RWPE2 (cell line): ENCODE results near the gene ZNF790.

Experiments
- ATAC-seq: fragments of 200-7000 bp; cut with Tn5 transposase; 3 replicates; pipeline ENCODE4 v1.9.1; 2021; ENCODE audit warnings: low read depth
- DNase-seq: peaks from one replicate; pipeline ENCODE4 v3.0.0-alpha.2; 2020; ENCODE audit warnings: low spot score
- H3K27ac ChIP-seq: fragments of 450-650 bp; 2 replicates; pipeline ENCODE4 v1.5.1; 2017; ENCODE audit warnings: mild to moderate bottlenecking; ENCODE audit not compliant: poor library complexity, severe bottlenecking
- H3K27me3 ChIP-seq: fragments of 250-450 bp; sonication (Bioruptor Pico); 2 replicates; pipeline ENCODE4 v1.5.1; 2021; ENCODE audit warnings: mild to moderate bottlenecking, moderate library complexity; ENCODE audit not compliant: insufficient read depth, poor library complexity, severe bottlenecking
- H3K36me3 ChIP-seq: fragments of 250-450 bp; sonication (Bioruptor Pico); 2 replicates; pipeline ENCODE4 v1.5.1; 2020; ENCODE audit warnings: low read depth, mild to moderate bottlenecking, moderate library complexity
- H3K4me1 ChIP-seq: fragments of 250-450 bp; sonication (Bioruptor Pico); 2 replicates; pipeline ENCODE4 v1.5.1; 2021; ENCODE audit warnings: mild to moderate bottlenecking, moderate library complexity; ENCODE audit not compliant: insufficient read depth, poor library complexity, severe bottlenecking
- H3K4me3 ChIP-seq: fragments of 250-450 bp; sonication (Bioruptor Pico); 2 replicates; pipeline ENCODE4 v1.5.1; 2021; ENCODE audit warnings: mild to moderate bottlenecking, moderate library complexity; ENCODE audit not compliant: severe bottlenecking
- H3K9me3 ChIP-seq: fragments of 250-450 bp; sonication (Bioruptor Pico); 2 replicates; pipeline ENCODE4 v1.5.1; 2021; ENCODE audit warnings: mild to moderate bottlenecking, moderate library complexity; ENCODE audit not compliant: severe bottlenecking
- CTCF ChIP-seq: fragments of 450-650 bp; IDR thresholded peaks from one replicate; pipeline ENCODE4 v1.5.1; 2017; ENCODE audit warnings: mild to moderate bottlenecking, moderate library complexity; ENCODE audit not compliant: poor library complexity, severe bottlenecking

The ZNF790 gene

GRCh38 chr19:36837906-36838783 lies at the start of gene ZNF790:
ZNF790 (minus strand) TSS chr19:36838387; CDS start chr19:36825619, 12,768 bp downstream.
- Histone ChIP-seq H3K27me3 (no peaks in the 10 kb centered on the region), H3K36me3 (peaks cover 36% of the 10 kb centered on the region), H3K9me3 (peaks cover 4% of the 10 kb centered on the region), H3K27ac (peak within 1 kb of the TSS; percentile 51), H3K4me1 (peaks cover 4% of the 10 kb centered on the region), H3K4me3 (peak within 1 kb of the TSS; percentile 53)
- ATAC-seq (peak; percentile 95), DNase-seq (peak; percentile 82)
- no peak for TF ChIP-seq CTCF

GRCh38 chr19:36876993-36877938 lies 39.1 kb upstream of the ZNF790 start:
- Histone ChIP-seq H3K27me3 (no peaks in the 10 kb centered on the region), H3K4me1 (no peaks in the 10 kb centered on the region), H3K9me3 (peaks cover 40% of the 10 kb centered on the region), H3K27ac (no peak overlapping the region), H3K36me3 (peaks cover 14% of the 10 kb centered on the region), H3K4me3 (no peak overlapping the region)
- ATAC-seq (no peak), DNase-seq (no peak)
- no peak for TF ChIP-seq CTCF

GRCh38 chr19:36851898-36852297 lies 13.7 kb upstream of the ZNF790 start:
- Histone ChIP-seq H3K36me3 (peaks cover 29% of the 10 kb centered on the region), H3K4me3 (peak overlapping the region; percentile 73)
- no peak for TF ChIP-seq CTCF

GRCh38 chr19:36850559-36851442 lies 12.6 kb upstream of the ZNF790 start, which contains the start of gene ZNF345:
ZNF345 (plus strand) TSS chr19:36850876; CDS start chr19:36876831, 25,955 bp downstream.
- peak; percentile 90 for DNase-seq
- H3K4me1 ChIP-seq, result peaks cover 7% of the 10 kb centered on the region
- peaks cover 6% of the 10 kb centered on the region for H3K9me3 ChIP-seq
- H3K4me3 ChIP-seq, result peak within 1 kb of the TSS; percentile 73
- H3K36me3 ChIP-seq, result peaks cover 31% of the 10 kb centered on the region
- no peak for TF ChIP-seq CTCF
- H3K27me3 ChIP-seq, result no peaks in the 10 kb centered on the region
- peak; percentile 90 for ATAC-seq
- H3K27ac ChIP-seq, result peak within 1 kb of the TSS; percentile 71

More at GRCh38 chr19:36851898-36852297, 13.7 kb upstream of the ZNF790 start:
- no peak for DNase-seq
- H3K27ac ChIP-seq, result no peak overlapping the region
- H3K4me1 ChIP-seq, result peaks cover 7% of the 10 kb centered on the region
- H3K9me3 ChIP-seq, result peaks cover 6% of the 10 kb centered on the region
- H3K27me3 ChIP-seq, result no peaks in the 10 kb centered on the region
- no peak for ATAC-seq
